Smooth muscle cell of bladder (primary cell): ENCODE measurements around the gene XRCC4. TPM values are rescaled to one million over a fixed set of nuclear protein-coding genes. Genes with fewer than 3 reads are reported as not detected.

Experiments
- total RNA-seq: library from RNA; depleted of rRNA; stranded (reverse); fragments of >200 nt; gene quantifications from 2 replicates; pipeline ENCODE4 v1.2.3, GENCODE V29; 2014

The XRCC4 gene
- total RNA-seq: 6.3 and 6.6 TPM in 2 replicates

GRCh38 chr5:83076742-83077661 is at the start of gene XRCC4, which contains the start of gene TMEM167A:
XRCC4 (plus strand) TSS chr5:83077547; CDS start chr5:83104920, 27,373 bp downstream.
TMEM167A (minus strand) TSS chr5:83077394; CDS start chr5:83077323, 71 bp downstream.

Other genes starting within 250 kb of the XRCC4 start
- gene TMEM167A, start 153 bp upstream of the XRCC4 start, total RNA-seq: 56.9 and 68.4 TPM in 2 replicates